ENCODE data around the gene SLC16A10. TPM values are rescaled to one million over a fixed set of nuclear protein-coding genes. Genes with fewer than 3 reads are reported as not detected.

The SLC16A10 gene
- total RNA-seq, 4 donors from 2014 or later: 0.45 to 5.3 (median 0.70) TPM

DNA sequence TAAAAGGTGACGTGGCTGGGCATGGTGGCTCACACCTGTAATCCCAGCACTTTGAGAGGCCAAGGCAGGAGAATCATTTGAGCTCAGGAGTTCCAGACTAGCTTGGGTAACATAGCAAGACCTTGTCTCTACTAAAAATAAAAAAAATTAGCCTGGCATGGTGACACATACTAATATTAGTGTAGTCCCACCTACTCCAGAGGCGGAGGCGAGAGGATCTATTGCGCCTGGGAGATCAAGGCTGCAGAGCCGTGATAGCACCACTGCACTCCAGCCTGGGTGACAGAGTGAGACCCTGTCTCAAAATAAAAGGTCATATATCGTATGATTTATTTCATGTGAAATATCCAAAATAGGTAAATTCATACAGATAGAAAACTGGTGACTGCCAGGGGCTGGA, 132.5 kb downstream of the SLC16A10 start:
- WGBS: 93% methylated on average over 6 of the region's 6 CpGs
- H3K4me3 ChIP-seq: no peak overlapping the region
- H3K4me1 ChIP-seq: no peaks in the 10 kb centered on the region
- no peak for DNase-seq (ENCODE audit: extremely low spot score)
- no peaks in the 10 kb centered on the region for H3K9me3 ChIP-seq
- H3K27ac ChIP-seq (replicated peaks in 1 of 4): no peak overlapping the region
- no peaks in the 10 kb centered on the region for H3K36me3 ChIP-seq
- intact Hi-C loops (cut with DNase I): no loop called here
- H3K27me3 ChIP-seq: no peaks in the 10 kb centered on the region
- TF ChIP-seq EP300 (IDR thresholded peaks at IDR 0.05) (no peak), POLR2A (IDR thresholded peaks at IDR 0.05; ENCODE audit: low read depth) (no peak), POLR2AphosphoS5 (IDR thresholded peaks at IDR 0.05) (no peak)
- TF ChIP-seq, protein P1, sequence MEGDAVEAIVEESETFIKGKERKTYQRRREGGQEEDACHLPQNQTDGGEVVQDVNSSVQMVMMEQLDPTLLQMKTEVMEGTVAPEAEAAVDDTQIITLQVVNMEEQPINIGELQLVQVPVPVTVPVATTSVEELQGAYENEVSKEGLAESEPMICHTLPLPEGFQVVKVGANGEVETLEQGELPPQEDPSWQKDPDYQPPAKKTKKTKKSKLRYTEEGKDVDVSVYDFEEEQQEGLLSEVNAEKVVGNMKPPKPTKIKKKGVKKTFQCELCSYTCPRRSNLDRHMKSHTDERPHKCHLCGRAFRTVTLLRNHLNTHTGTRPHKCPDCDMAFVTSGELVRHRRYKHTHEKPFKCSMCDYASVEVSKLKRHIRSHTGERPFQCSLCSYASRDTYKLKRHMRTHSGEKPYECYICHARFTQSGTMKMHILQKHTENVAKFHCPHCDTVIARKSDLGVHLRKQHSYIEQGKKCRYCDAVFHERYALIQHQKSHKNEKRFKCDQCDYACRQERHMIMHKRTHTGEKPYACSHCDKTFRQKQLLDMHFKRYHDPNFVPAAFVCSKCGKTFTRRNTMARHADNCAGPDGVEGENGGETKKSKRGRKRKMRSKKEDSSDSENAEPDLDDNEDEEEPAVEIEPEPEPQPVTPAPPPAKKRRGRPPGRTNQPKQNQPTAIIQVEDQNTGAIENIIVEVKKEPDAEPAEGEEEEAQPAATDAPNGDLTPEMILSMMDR (IDR thresholded peaks at IDR 0.05): no peak

DNA sequence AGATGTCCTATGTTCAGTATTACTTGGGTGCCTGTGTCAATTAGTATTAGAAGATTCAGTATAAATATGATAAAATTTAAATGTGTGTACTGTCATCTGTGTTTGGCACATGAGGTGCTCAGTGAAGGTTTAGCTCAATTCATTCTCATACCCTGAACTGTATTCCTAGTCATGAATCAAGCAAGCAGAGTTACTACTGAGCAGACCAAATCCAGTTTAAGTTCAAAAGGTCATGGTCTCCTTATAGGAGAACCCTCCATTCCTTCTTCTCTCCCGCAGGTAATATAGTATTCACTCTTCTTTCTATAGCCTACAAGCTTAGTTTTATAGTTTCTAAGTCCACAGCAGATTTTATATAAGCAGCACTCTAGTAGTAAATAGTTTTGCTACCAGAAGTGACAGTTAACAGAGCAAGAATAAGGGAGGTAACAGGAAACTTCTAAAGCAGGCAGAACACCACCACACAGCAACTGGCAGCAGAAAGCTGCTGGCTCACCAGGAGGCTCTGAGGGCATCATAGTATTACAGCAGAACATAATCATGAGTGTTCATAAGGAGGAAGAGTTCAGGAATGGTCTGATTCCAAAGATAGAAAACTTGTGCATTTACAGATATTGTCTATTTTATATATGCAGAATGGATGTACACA, 133.2 kb downstream of the SLC16A10 start:
- WGBS: 88% methylated on average over 1 of the region's 1 CpG
- intact Hi-C loops (cut with DNase I): no loop called here

DNA sequence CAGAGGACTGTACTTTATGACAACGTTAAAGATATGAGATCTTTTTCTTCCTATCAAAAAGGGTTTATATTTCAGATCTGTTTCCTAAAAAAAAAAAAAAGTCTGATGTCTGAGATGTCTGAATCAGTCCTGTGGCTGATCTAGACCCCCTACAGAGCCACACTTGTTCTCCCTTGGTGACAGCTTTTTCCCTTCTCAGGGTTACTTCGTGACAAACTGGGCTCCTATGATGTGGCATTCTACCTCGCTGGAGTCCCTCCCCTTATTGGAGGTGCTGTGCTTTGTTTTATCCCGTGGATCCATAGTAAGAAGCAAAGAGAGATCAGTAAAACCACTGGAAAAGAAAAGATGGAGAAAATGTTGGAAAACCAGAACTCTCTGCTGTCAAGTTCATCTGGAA, 134.5 kb downstream of the SLC16A10 start:
- intact Hi-C loops (cut with DNase I): no loop called here
- 76% methylated on average over 4 of the region's 4 CpGs for WGBS

More for the DNA sequence above, 133.2 kb downstream of the SLC16A10 start:
- no peak overlapping the region for H3K27ac ChIP-seq (replicated peaks in 1 of 4)
- TF ChIP-seq POLR2A (IDR thresholded peaks at IDR 0.05; ENCODE audit: low read depth): no peak
- TF ChIP-seq POLR2AphosphoS5 (IDR thresholded peaks at IDR 0.05): no peak
- TF ChIP-seq, protein P1 (IDR thresholded peaks at IDR 0.05): no peak
- no peak for TF ChIP-seq EP300 (IDR thresholded peaks at IDR 0.05)
- no peak for DNase-seq (ENCODE audit: extremely low spot score)
- no peak overlapping the region for H3K4me3 ChIP-seq
- no peaks in the 10 kb centered on the region for H3K27me3 ChIP-seq
- H3K9me3 ChIP-seq: no peaks in the 10 kb centered on the region
- no peaks in the 10 kb centered on the region for H3K4me1 ChIP-seq
- no peaks in the 10 kb centered on the region for H3K36me3 ChIP-seq

GRCh38 chr6:111222341-111222740, 135.0 kb downstream of the SLC16A10 start:
- no peak overlapping the region for H3K4me3 ChIP-seq
- H3K4me1 ChIP-seq: no peaks in the 10 kb centered on the region
- H3K27me3 ChIP-seq: no peaks in the 10 kb centered on the region
- no peak for TF ChIP-seq EP300 (IDR thresholded peaks at IDR 0.05)
- TF ChIP-seq POLR2AphosphoS5 (IDR thresholded peaks at IDR 0.05): no peak
- TF ChIP-seq, protein P1 (IDR thresholded peaks at IDR 0.05): no peak
- TF ChIP-seq POLR2A (IDR thresholded peaks at IDR 0.05; ENCODE audit: low read depth): no peak
- no peak for DNase-seq (ENCODE audit: extremely low spot score)
- no peaks in the 10 kb centered on the region for H3K9me3 ChIP-seq
- H3K36me3 ChIP-seq: no peaks in the 10 kb centered on the region
- intact Hi-C loops (cut with DNase I): no loop called here
- H3K27ac ChIP-seq (replicated peaks in 1 of 4): no peak overlapping the region
- WGBS: 0% methylated on average over 1 of the region's 1 CpG

More for the DNA sequence above, 134.5 kb downstream of the SLC16A10 start:
- Histone ChIP-seq H3K9me3 (no peaks in the 10 kb centered on the region), H3K4me1 (no peaks in the 10 kb centered on the region), H3K4me3 (no peak overlapping the region), H3K27ac (replicated peaks in 1 of 4) (no peak overlapping the region), H3K36me3 (no peaks in the 10 kb centered on the region), H3K27me3 (no peaks in the 10 kb centered on the region)
- DNase-seq (ENCODE audit: extremely low spot score): no peak
- no peak for TF ChIP-seq POLR2A (IDR thresholded peaks at IDR 0.05; ENCODE audit: low read depth)
- TF ChIP-seq POLR2AphosphoS5 (IDR thresholded peaks at IDR 0.05): no peak
- TF ChIP-seq, protein P1 (IDR thresholded peaks at IDR 0.05): no peak
- TF ChIP-seq EP300 (IDR thresholded peaks at IDR 0.05): no peak

- peak overlapping the region; percentile 0 to 58 (median 39) for H3K27ac ChIP-seq (replicated peaks in 1 of 4)
- no peak overlapping the region for H3K4me3 ChIP-seq
- no peaks in the 10 kb centered on the region for H3K27me3 ChIP-seq
- WGBS: 62% methylated on average over 2 of the region's 2 CpGs
- no peaks in the 10 kb centered on the region for H3K9me3 ChIP-seq
- TF ChIP-seq POLR2AphosphoS5 (IDR thresholded peaks at IDR 0.05) (no peak), EP300 (IDR thresholded peaks at IDR 0.05) (no peak), POLR2A (IDR thresholded peaks at IDR 0.05; ENCODE audit: low read depth) (no peak)
- TF ChIP-seq, protein P1 (IDR thresholded peaks at IDR 0.05): no peak
- no peak for DNase-seq (ENCODE audit: extremely low spot score)
- peaks cover 0 to 28% (median 11%) of the 10 kb centered on the region in 4 donors for H3K4me1 ChIP-seq
- no peaks in the 10 kb centered on the region for H3K36me3 ChIP-seq
- intact Hi-C loops (cut with DNase I): no loop called here
Observed at GRCh38 chr6:111228094-111228493, 140.8 kb downstream of the SLC16A10 start.
